OCI-LY1 (cell line): ENCODE results near the gene DUSP16.

Experiments used
- CTCF ChIP-seq: fragments of 200-600 bp; sonication (generic), shearing (Covaris generic); IDR thresholded peaks from 2 replicates; pipeline ENCODE4 v1.5.1; 2017; ENCODE audit warnings: mild to moderate bottlenecking, antibody characterized with exemption, low read length, moderate library complexity, mixed read lengths
- EZH2 ChIP-seq: fragments of 200-600 bp; sonication (generic), shearing (Covaris generic); IDR thresholded peaks from 2 replicates; pipeline ENCODE4 v1.8.0; 2017; ENCODE audit warnings: borderline replicate concordance, mixed run types, mild to moderate bottlenecking, antibody characterized with exemption, low read length, moderate library complexity, mixed read lengths

GRCh38 chr12:12443431-12443878, 119.2 kb downstream of the DUSP16 start:
- TF ChIP-seq CTCF: no peak
- TF ChIP-seq EZH2: no peak
